Vagina (tissue), 2 donors: ENCODE results near the gene MICAL3. TPM values are rescaled to one million over a fixed set of nuclear protein-coding genes. Genes with fewer than 3 reads are reported as not detected.

ENCODE experiments used
- DNase-seq, 2 donors: peaks; one replicate each; pipeline ENCODE4 v3.0.0-alpha.2; 2017; ENCODE audit errors: extremely low spot score in 2 of 2
- H3K27ac ChIP-seq: fragments of 200-600 bp; sonication (generic); one replicate; pipeline ENCODE4 v1.5.1; 2019
- H3K27me3 ChIP-seq: fragments of 200-600 bp; sonication (generic); one replicate; pipeline ENCODE4 v1.5.1; 2019
- H3K36me3 ChIP-seq, 2 donors: fragments of 200-600 bp; sonication (generic); one replicate each; pipeline ENCODE4 v1.5.1; 2017 to 2019
- H3K4me1 ChIP-seq: fragments of 200-600 bp; sonication (generic); one replicate; pipeline ENCODE4 v1.5.1; 2019
- H3K4me3 ChIP-seq, 2 donors: fragments of 200-600 bp; sonication (generic); 1 replicate in 1 of 2; 2 replicates in 1 of 2; pipeline ENCODE4 v1.5.1; 2016 to 2019
- H3K9me3 ChIP-seq: fragments of 200-600 bp; sonication (generic); one replicate; pipeline ENCODE4 v1.5.1; 2019
- CTCF ChIP-seq, 3 experiments: fragments of 450-650 bp in 2 of 3; fragments of 200-600 bp in 1 of 3; sonication (generic) in 1 of 3; IDR thresholded peaks; one replicate each; pipeline ENCODE4 v1.5.1; 2017 to 2019; ENCODE audit warnings: antibody characterized with exemption in 3 of 3, mild to moderate bottlenecking in 2 of 3, moderate library complexity in 2 of 3
- POLR2A ChIP-seq, 2 donors: fragments of 450-650 bp; IDR thresholded peaks; one replicate each; pipeline ENCODE4 v1.6.1; 2017; ENCODE audit warnings: antibody characterized with exemption in 2 of 2, mild to moderate bottlenecking in 2 of 2, moderate library complexity in 2 of 2
- POLR2AphosphoS5 ChIP-seq, 2 donors: sonication (generic); formaldehyde crosslinking; IDR thresholded peaks; one replicate each; pipeline ENCODE4 v1.9.0; 2017; ENCODE audit warnings: antibody characterized with exemption in 2 of 2, mild to moderate bottlenecking in 2 of 2, low read depth in 1 of 2; ENCODE audit not compliant: insufficient read depth in 1 of 2
- intact Hi-C: fragments of 100-400 bp; cut with DNase I; formaldehyde crosslinking; loops from one replicate; pipeline ENCODE4 v1.15.1; 2023
- total RNA-seq: library from RNA; depleted of rRNA; stranded (reverse); fragments of >200 nt; gene quantifications from one replicate; pipeline ENCODE4 v1.2.3, GENCODE V29; 2016

The MICAL3 gene
- total RNA-seq, 1 donor from 2014 or later, result 35.1 TPM

DNA sequence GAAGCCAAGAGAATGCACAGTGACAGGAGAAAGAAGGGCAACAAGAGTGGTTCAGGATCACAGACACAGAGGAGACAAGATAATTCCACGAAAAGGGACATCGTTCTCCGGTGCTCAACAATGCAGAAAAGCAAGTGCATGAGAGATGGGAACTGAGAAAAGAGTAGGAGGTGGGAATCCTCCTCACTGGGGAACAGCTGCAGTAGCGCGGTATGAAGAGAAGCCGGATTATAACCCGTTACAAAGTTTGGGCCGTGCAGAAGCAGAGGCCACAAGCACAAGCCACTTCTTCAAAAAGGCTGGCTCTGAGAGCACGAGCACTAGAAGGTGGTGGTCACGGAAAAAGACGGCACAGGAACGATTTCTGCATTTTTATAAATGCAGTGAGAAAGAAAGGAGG, 135.9 kb downstream of the MICAL3 start:
- intact Hi-C loops, result no loop called here
- H3K36me3 ChIP-seq, result peaks cover 0 to 42% of the 10 kb centered on the region in 2 donors
- no peaks in the 10 kb centered on the region for H3K9me3 ChIP-seq

GRCh38 chr22:17884893-17885292, 139.5 kb downstream of the MICAL3 start:
- intact Hi-C loops, result no loop called here
- no peaks in the 10 kb centered on the region for H3K27me3 ChIP-seq
- TF ChIP-seq POLR2AphosphoS5 (IDR thresholded peaks at IDR 0.05; ENCODE audit: insufficient read depth in 1 of 2, low read depth in 1 of 2), result no peak
- TF ChIP-seq CTCF (IDR thresholded peaks at IDR 0.05), result no peak
- no peak for TF ChIP-seq POLR2A (IDR thresholded peaks at IDR 0.05)
- no peak overlapping the region for H3K4me3 ChIP-seq
- H3K36me3 ChIP-seq, result peaks cover 0 to 48% of the 10 kb centered on the region in 2 donors
- H3K27ac ChIP-seq, result no peak overlapping the region
- H3K9me3 ChIP-seq, result no peaks in the 10 kb centered on the region
- no peaks in the 10 kb centered on the region for H3K4me1 ChIP-seq
- no peak for DNase-seq

More for the DNA sequence above, 135.9 kb downstream of the MICAL3 start:
- Histone ChIP-seq H3K4me1 (peaks cover 6% of the 10 kb centered on the region), H3K27me3 (no peaks in the 10 kb centered on the region), H3K27ac (no peak overlapping the region), H3K4me3 (no peak overlapping the region)
- DNase-seq, result no peak
- no peak for TF ChIP-seq POLR2A (IDR thresholded peaks at IDR 0.05)
- no peak for TF ChIP-seq CTCF (IDR thresholded peaks at IDR 0.05)

DNA sequence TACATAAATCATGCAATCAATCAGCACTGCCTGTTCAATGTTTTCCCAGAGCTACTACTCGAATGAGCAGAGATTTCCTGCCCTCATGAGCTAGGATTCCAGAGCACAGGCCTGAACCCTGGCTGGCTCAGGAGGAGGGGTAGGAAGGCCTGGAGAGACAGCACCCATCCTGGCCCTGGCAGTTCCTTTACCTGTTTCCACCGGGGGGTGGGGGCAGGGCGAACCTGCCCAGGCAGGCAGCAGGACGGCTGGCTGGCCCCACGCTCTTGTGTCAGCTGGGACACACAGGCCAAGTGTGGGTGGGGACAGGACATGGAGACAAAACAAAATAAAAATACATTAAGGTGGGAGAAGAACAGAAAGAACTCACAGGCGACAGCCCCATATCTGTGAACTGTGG, 140.3 kb downstream of the MICAL3 start:
- no peak for DNase-seq
- no peaks in the 10 kb centered on the region for H3K4me1 ChIP-seq
- H3K36me3 ChIP-seq, result peaks cover 0 to 46% of the 10 kb centered on the region in 2 donors
- H3K4me3 ChIP-seq, result no peak overlapping the region
- no peaks in the 10 kb centered on the region for H3K27me3 ChIP-seq
- no peaks in the 10 kb centered on the region for H3K9me3 ChIP-seq
- TF ChIP-seq CTCF (IDR thresholded peaks at IDR 0.05), result no peak
- no peak for TF ChIP-seq POLR2AphosphoS5 (IDR thresholded peaks at IDR 0.05; ENCODE audit: insufficient read depth in 1 of 2, low read depth in 1 of 2)
- no peak overlapping the region for H3K27ac ChIP-seq
- intact Hi-C loops, result no loop called here

DNA sequence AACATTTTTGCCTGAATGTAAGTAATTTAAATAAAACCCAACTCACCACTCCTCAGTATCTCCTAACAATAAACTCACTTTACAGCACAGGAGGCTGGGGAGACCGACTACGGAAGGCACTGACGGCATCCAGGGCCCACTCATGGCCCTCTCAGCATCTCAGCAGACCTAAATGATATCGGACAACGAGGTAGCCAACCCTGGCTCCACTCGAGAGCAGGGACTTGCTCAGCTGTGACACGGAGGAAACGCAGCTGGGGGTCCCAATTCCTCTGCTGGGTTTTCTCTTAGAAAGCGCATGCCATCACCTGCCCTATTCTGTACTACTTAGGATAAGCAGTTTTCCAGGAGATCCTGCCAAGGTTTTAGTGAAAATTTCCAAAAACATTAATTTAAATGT, 141.0 kb downstream of the MICAL3 start:
- Histone ChIP-seq H3K9me3 (no peaks in the 10 kb centered on the region), H3K4me3 (no peak overlapping the region), H3K27me3 (no peaks in the 10 kb centered on the region), H3K27ac (peak overlapping the region; percentile 24), H3K36me3 (peaks cover 0 to 41% of the 10 kb centered on the region in 2 donors), H3K4me1 (no peaks in the 10 kb centered on the region)
- TF ChIP-seq POLR2AphosphoS5 (IDR thresholded peaks at IDR 0.05; ENCODE audit: insufficient read depth in 1 of 2, low read depth in 1 of 2), result no peak
- TF ChIP-seq POLR2A (IDR thresholded peaks at IDR 0.05), result no peak
- no peak for TF ChIP-seq CTCF (IDR thresholded peaks at IDR 0.05)
- DNase-seq, result no peak
- intact Hi-C loops, result no loop called here

GRCh38 chr22:17882727-17883126, 141.6 kb downstream of the MICAL3 start:
- Histone ChIP-seq H3K27ac (no peak overlapping the region), H3K4me1 (no peaks in the 10 kb centered on the region), H3K36me3 (peaks cover 0 to 41% of the 10 kb centered on the region in 2 donors), H3K27me3 (no peaks in the 10 kb centered on the region), H3K4me3 (no peak overlapping the region), H3K9me3 (no peaks in the 10 kb centered on the region)
- no peak for DNase-seq
- intact Hi-C loops, result no loop called here
- TF ChIP-seq POLR2A (IDR thresholded peaks at IDR 0.05) (no peak), POLR2AphosphoS5 (IDR thresholded peaks at IDR 0.05; ENCODE audit: insufficient read depth in 1 of 2, low read depth in 1 of 2) (no peak), CTCF (IDR thresholded peaks at IDR 0.05) (no peak)
